SK-MEL-5 (cell line): ENCODE results near the gene MEGF6. TPM values are rescaled to one million over a fixed set of nuclear protein-coding genes. Genes with fewer than 3 reads are reported as not detected.
"Not testable (repeated sequence)": the region's sequence is repeated elsewhere in the genome, so short reads cannot be mapped to it uniquely, and the experiment has no call there.

Source experiments
- DNase-seq: peaks from one replicate; pipeline ENCODE4 v3.0.0-alpha.2; 2016; ENCODE audit warnings: low read depth, low spot score
- in situ Hi-C: cut with HindIII; loops from 2 replicates; pipeline ENCODE4 v1.10.0; 2016; ENCODE audit warnings: low sequenced_read_pairs, high pct_unique_total_duplicates, low pct_unique_long_range_greater_than_20kb
- total RNA-seq: library from RNA; depleted of rRNA; stranded (reverse); fragments of >200 nt; shearing (Covaris generic); gene quantifications from 2 replicates; pipeline ENCODE4 v1.2.3, GENCODE V29; 2014

MEGF6 gene
- total RNA-seq, 1 experiment from 2014 or later: 0.90 TPM

DNA sequence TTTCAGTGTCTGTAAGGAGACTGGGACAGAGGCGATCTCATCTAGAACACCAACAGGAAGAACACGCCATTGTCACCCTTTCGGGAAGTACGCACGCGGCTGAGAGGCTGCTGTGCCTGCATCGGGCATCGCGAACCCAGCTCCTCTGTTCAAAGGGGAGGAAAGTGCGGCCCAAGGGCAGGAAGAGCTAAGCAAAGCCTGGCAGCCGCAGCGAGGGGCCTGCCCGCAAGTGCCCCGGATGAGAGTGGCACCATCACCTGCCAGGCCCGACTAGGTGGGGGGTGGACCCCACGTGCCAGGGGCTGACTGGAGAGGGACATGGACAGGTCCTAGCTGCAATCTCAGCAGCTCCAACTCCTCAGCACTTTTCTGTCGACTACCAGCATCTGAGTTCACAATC lies 21.0 kb upstream of the MEGF6 start:
- DNase-seq: no peak
- in situ Hi-C loops: no loop called here

DNA sequence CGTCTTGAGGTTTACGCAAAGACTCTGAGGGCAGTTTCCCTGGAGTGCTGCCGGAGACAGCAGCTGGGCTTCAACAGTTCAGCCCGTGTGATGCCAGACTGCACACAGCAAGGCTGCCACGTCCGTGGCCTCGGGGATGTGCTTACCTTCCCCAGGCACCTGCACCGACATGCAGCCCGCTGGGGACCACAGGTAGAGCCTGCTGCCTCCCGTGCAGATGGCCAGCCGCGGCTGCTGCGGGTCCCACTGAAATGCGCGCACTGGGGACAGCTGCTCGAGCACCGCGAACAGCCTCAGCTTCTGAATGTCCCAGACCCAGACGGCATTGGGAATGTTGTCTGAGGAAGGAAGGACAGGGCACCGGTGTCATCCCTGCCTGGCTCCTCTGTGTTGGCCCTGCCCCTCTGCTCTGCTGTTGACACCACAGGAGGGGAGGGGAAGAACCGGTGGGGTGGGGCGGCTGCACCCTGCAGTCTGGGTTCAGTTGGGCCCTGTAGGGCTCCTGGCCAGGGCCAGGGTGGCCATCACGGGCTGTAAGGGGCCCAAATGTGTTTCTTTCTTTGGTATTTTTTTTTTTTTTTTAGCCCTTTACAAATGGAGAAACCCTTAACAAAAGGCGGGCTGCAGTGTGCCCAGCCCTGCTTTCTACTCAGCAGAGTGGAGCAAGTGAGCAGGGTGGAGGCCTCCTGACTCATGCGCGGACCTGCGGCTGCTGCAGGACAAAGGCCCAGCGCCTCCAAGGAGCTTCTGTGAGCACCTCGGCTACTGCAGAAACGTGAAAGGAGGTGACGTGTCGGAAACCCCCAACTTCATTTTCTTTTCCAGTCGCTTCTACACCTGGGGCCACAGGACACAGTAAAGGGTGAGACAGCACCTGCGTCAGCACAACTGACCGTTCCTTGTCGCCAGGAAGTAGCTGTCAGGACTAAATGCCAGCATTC lies 20.3 kb upstream of the MEGF6 start:
- DNase-seq: no peak
- in situ Hi-C loops: no loop called here

DNA sequence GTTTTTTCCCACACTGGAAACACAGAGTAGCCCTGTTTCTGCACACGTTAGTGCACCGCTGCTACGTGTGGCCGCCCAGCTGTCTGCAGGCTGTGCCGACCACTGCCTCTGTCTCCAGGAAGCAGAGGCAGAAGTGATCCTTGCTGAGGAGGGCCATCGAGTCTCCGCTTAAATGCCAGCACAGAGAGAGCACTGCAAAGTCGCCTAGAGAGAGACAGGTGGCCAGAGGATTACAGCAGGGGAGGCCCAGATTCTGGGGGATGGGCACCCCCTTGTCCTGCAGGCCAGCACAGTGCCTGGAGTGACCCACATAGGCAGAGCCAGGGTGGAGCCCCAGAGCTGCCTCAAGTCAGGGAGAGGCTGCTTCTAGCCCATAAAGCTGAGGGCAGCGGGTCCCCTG lies 19.6 kb upstream of the MEGF6 start:
- DNase-seq: no peak
- in situ Hi-C loops: no loop called here

DNA sequence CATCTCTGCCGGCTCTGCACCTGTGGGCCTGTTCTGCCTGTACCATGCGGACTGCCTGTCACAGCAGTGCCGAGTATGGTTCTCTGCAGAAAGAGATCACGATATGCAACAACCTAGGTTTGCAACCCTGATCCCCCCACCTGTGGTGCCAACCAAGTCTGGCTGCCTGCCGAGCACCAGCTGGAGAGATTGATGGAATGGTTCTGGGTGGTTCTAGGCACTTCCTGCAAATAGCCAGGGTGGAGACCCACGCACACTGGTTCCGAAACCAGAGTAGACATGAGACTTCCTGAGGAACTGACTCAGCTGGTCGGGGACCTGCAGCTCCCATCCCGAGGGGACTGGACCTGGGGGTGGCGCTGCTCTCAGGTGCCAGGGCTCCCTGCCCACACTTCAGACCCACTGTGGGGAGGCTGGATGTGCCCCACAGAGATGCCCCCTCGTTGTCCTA lies 18.9 kb upstream of the MEGF6 start:
- in situ Hi-C loops: no loop called here

DNA sequence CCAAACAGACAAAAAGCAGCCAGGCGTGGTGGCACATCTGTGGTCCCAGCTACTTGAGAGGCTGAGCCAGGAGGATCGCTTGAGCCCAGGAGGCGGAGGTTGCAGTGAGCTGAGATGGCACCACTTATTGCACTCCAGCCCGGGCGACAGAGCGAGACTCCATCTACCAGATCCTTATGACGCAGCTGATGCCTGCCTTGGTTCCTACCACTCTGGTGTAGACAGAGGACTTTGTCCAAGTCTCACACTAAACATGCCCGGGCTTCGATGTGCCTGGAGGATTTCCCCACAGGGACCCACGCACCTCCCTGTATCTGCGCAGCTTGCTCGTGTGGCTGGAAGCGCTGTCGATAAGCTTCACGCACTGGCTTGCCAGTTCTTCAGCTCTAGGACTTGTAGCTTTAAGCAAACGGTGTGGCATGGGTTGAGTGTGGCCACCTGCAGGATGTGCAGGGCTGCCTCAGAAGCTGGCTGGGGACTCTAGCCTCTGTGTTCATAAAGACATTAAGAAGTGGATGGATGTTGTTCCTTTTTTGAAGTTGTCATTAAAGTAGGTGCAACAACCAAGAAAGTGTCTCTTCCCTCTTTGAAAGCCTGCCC lies 18.4 kb upstream of the MEGF6 start:
- no peak for DNase-seq
- in situ Hi-C loops: no loop called here

More for the DNA sequence above, 18.9 kb upstream of the MEGF6 start:
- no peak for DNase-seq

DNA sequence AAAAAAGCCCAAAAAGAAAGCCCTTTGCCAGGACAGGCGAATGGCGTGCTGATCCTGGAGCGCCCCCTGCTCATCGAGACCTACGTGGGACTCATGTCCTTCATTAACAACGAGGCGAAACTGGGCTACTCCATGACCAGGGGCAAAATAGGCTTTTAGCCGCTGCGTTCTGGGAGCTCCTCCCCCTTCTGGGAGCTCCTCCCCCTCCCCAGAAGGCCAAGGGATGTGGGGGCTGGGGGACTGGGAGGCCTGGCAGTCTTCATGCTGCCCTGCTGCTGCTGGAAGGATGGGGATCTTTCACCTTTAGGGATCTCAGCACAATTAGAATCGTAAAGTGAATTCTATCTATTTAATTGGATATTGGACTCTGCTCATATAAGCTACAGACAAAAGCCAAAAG lies 17.1 kb upstream of the MEGF6 start:
- DNase-seq: peak; percentile 21
- in situ Hi-C loops: no loop called here

DNA sequence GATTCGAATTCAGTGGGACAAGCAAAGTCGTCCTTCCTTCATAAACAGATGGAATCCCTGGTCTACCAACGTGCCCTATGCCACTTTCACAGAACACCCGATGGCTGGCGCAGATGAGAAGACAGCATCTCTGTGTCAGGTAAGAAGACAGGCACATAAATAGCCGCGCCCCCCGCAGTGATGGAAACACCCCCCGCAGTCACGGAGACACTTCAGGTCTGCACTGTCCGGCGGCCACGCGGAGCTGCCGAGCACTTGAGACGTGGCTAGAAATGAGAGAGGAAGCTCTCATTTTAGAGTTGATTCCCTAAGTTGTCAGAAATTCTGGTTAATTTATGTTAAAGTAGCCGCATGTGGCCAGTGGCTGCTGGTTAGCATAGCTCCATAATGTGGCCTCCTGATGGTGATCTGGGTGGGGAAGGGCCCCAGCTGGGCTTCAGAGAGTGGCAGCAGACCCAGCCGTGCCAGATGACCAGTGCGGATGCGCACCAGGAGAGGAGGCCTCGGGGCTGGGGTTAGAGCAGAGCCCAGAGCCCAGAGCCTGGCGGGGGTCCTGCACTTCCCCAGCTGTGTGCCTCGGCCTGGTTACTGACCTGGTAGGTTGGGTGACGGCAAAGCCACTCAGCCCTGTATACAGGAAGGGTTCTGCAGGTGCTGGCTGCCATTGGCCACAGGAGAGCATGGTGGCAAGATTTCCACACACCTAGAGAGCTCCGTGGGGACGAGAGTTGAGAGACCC lies 16.4 kb upstream of the MEGF6 start:
- in situ Hi-C loops: no loop called here
- DNase-seq: no peak

DNA sequence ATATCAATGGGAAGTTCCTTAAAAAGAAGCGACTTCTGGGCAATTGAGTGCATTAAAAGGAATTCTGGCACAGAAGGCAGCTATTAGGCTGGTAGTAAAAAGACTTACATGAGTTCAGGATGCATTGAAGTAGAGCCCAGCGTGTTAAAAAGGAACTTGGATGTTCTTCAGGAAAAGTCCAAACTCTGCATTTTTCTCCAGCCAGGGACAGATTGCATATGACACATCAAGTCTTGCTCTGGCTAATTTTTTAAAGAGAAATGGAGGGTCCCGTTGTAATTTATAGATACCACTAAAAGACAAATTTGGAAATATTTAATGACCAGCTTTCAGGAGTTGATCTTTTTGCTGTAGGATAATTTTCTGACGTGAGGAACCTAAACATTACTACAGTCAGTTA lies 14.7 kb upstream of the MEGF6 start:
- in situ Hi-C loops: no loop called here
- no peak for DNase-seq

DNA sequence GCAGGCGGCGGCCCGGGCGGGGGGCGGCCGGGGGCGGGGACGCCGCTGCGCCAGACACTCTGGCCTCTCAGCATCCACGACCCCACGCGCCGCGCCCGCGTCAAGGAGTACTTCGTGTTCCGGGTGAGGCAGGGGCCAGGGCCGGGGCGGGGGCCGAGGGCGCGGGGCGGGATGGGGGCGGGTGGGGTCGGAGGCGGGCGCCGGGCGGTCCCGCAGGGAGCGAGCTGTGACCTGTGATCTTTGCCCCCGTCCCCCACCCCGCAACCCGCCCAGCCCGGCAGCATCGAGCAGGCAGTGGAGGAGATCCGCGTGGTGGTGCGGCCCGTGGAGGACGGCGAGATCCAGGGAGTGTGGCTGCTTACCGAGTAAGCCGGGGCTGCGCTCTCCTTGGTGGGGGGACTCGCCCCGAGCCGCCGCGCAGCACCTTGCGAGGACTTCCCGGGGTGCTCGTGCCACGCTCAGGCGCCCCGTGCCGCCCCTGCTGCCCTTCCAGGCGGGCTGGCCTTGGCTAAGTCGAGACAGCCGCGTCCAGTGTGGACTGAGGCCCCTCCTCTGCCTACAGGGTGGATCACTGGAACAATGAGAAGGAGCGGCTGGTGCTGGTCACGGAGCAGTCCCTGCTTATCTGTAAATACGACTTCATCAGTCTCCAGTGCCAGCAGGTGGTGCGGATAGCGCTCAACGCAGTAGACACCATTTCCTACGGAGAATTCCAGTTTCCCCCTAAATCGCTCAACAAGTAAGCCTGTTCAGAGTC lies 14.0 kb upstream of the MEGF6 start:
- DNase-seq: peak; percentile 19
- in situ Hi-C loops: no loop called here

DNA sequence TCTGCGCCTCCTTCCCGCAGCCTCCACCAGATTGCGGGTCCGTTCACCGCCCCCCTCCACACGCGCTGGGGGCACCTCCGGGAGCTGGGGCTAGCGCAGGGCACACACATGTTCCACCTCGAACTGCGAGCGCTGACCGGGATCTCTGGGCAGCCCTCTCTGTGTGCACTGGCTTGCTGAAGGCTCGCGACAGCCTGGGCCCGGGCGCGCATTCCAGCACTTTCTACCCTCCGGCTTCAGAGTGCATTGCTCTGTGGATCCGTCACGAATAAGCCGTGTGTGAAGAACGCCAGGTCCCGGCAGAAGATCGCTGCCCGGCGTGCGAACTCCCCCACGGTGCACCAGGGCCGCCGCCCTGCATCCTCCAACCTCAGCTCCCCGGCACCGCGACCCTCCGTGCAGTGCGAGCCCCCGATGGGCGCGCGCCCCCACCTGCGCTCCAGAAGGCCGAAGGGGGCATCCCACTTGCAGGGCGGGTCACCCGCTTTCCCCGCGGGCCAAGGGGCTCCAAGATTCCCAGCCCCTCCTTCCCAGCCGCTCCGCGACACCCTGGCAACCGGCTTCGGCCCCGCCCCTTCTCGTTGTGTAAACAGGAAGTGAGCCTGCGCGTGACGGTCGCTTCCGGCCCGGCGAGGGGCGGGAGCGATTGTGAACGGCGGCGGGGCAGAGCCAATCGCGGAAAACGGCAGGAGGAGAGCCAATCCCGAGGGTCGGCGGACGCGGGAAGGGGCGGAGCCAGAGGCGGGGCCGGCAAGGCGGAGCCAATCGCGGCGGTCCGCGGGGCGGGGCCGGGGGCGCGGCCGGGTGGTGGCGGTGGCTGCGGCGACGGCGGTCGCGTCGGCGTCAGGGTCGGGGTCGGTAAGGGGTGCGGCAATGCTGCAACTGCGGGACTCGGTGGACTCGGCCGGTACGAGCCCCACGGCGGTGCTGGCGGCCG lies 13.2 kb upstream of the MEGF6 start, which contains the start of gene TPRG1L:
TSS of gene TPRG1L (plus strand) at position 816 of the 937 bp plus-strand sequence. CDS start at position 874, 58 bp downstream.
- in situ Hi-C loops: no loop called here
- peak; percentile 94 for DNase-seq

DNA sequence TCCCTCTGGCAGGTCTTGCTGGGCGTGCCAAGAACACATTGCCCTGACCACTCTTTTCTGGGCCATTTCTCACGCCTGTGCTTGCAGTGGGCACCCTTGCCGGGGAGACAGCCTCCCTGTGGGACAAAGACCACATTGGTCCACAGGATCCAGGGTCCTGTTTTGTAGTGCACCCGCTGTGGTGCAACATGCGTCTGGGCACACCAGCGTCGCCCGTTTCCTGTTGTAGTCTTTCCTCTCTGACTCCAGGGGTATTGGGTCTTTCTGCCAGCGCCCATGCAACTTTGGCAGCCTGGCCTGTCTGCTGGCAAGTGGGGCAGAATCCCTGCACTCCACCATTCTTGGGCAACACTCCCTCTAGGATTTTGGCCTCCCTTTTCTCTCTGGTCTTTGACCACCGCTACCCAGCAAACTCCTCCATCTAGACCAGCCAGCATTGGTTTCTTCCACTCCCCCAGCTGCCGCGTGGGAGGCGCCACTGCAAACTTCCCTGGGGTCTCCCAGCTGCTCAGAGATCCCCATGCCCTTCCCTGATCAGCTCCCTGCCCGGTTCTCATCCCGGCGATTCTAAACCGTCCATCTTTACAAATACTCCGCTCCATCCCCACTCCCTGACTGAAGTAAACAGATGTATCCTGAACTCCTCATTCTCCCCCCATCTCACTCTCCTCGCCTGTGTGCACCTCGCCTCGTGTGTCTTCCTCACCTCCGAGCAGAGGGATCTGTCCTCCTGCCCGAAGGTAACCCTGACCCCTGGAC lies 12.3 kb upstream of the MEGF6 start:
- DNase-seq: no peak
- in situ Hi-C loops: no loop called here

DNA sequence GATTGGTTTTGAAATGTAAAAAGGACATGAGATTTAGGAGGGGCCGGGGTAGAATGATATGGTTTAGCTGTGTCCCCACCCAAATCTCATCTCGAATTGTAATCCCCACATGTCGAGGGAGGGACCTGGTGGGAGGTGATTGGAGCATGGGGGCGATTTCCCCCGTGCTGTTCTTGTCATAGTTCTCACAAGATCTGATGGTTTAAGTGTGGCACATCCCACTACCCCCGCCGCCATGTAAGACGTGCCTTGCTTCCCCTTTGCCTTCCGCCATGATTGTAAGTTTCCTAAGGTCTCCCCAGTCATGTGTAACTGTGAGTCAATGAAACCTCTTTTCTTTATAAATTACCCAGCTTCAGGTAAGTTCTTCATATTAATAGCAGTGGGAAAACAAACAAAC lies 10.8 kb upstream of the MEGF6 start:
- DNase-seq, in situ Hi-C loops: not testable (repeated sequence)

DNA sequence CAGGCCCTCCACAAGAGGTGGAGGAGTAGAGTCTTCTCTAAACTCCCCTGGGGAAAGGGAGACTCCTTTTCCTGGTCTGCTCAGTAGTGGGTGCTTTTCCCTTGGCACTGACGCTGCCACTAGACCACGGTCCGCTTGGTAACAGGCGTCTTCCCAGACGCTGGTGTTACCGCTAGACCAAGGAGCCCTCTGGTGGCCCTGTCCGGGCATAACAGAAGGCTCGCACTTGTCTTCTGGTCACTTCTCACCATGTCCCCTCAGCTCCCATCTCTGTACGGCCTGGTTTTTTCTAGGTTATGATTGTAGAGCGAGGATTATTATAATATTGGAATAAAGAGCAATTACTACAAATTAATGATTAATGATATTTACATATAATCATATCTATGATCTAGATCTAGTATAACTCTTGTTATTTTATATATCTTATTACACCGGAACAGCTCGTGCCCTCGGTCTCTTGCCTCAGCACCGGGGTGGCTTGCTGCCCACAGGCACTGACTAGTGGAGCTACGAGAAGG lies 9.9 kb upstream of the MEGF6 start:
- peak; percentile 61 for DNase-seq
- in situ Hi-C loops: not testable (repeated sequence)

DNA sequence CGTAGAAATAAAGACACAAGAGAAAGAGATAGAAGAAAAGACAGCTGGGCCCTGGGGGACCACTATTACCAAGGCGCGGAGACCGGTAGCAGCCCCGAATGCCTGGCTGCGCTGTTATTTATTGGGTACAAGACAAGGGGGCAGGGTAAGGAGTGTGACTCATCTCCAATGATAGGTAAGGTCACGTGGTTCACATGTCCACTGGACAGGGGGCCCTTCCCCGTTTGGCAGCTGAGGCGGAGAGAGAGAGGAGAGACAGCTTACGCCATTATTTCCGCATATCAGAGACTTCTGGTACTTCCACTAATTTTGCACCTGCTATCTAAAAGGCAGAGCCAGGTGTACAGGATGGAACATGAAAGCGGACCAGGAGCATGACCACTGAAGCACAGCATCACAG lies 9.4 kb upstream of the MEGF6 start:
- in situ Hi-C loops: no loop called here
- no peak for DNase-seq

DNA sequence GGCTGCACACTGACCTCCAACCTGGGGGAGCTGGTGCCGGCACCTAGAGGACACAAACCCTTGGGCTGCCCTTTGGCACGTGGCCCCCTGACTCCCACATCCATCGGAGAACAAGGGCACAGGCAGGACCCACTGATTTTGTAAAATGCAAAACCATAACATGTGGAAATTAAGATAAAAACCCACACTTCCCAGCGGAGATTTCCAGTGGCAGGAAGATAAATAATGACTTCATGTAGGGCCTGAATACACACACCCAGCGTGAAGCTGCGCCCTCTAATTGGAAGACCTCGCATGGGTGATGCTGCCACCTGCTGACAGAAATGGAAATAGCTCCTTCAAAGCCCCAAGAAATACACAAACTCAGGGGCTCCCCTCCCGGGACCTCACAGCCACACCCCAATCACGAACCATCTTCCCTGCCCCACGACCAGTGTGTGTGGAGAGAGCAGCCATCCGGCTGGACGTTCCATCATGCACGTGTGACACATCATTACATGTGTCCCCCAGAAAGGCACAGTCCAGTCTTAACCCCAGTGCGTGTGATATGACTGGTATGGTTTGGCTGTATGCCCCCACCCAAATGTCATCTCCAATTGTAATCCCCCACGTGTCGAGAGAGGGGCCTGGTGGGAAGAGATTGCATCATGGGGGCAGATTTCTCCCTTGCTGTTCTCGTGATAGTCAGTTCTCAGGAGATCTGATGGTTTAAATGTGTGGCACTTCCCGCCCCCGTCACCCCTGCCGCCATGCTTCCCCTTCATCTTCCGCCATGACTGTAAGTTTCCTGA lies 7.8 kb upstream of the MEGF6 start:
- in situ Hi-C loops: no loop called here
- DNase-seq: peak; percentile 67
